Heart right ventricle (tissue), 16 donors: ENCODE measurements around the gene JMJD4. TPM values are rescaled to one million over a fixed set of nuclear protein-coding genes. Genes with fewer than 3 reads are reported as not detected.

ENCODE experiments used
- ATAC-seq, 8 donors: fragments of 200-7000 bp; cut with Tn5 transposase; one replicate each; pipeline ENCODE4 v1.9.1; 2020; ENCODE audit warnings: mild to moderate bottlenecking in 8 of 8, moderate library complexity in 8 of 8, moderate number of reproducible peaks in 1 of 8
- DNase-seq, 2 donors: peaks; one replicate each; pipeline ENCODE4 v3.0.0-alpha.2; 2020
- H3K27ac ChIP-seq, 10 donors: fragments of 200-600 bp; sonication (generic) in 2 of 10; one replicate each; pipeline versions ENCODE4 v1.5.0 to v1.8.0; 2020 to 2022; ENCODE audit warnings: mild to moderate bottlenecking in 3 of 10
- H3K27me3 ChIP-seq, 7 donors: fragments of 200-600 bp; one replicate each; pipeline ENCODE4 v1.8.0; 2021 to 2022; ENCODE audit warnings: mild to moderate bottlenecking in 2 of 7
- H3K36me3 ChIP-seq, 9 donors: fragments of 200-600 bp; sonication (generic) in 1 of 9; one replicate each; pipeline versions ENCODE4 v1.5.0 to v1.8.0; 2020 to 2022; ENCODE audit warnings: mild to moderate bottlenecking in 2 of 9
- H3K4me1 ChIP-seq, 9 donors: fragments of 200-600 bp; sonication (generic) in 1 of 9; one replicate each; pipeline versions ENCODE4 v1.5.0 to v1.8.0; 2020 to 2022; ENCODE audit warnings: mild to moderate bottlenecking in 4 of 9
- H3K4me3 ChIP-seq, 10 donors: fragments of 200-600 bp; sonication (generic) in 2 of 10; one replicate each; pipeline versions ENCODE4 v1.5.0 to v1.8.0; 2020 to 2022; ENCODE audit warnings: mild to moderate bottlenecking in 7 of 10, moderate library complexity in 2 of 10
- H3K9me3 ChIP-seq, 11 donors: fragments of 200-600 bp in 10 of 11; sonication (generic) in 2 of 11; one replicate each; pipeline versions ENCODE4 v1.5.0 to v1.8.0; 2013 to 2022; ENCODE audit warnings: mild to moderate bottlenecking in 2 of 11, control low read depth in 1 of 11, moderate library complexity in 1 of 11
- WGBS, 2 donors: extraction: QIAGEN DNeasy Blood & Tissue Kit; methylation state at CpG; one replicate each; pipeline ENCODE4 v1.1.7; 2013; ENCODE audit warnings: inconsistent platforms in 1 of 2; 5-methylcytosine and 5-hydroxymethylcytosine counted together
- intact Hi-C, 10 donors: fragments of 100-400 bp; cut with DNase I; formaldehyde crosslinking; loops; one replicate each; pipeline versions ENCODE4 v1.11.1 to v1.14.2; 2022
- polyA plus RNA-seq, 2 donors: library from polyadenylated mRNA; stranded (reverse); fragments of 200-250 nt; gene quantifications; one replicate each; pipeline ENCODE4 v1.2.3, GENCODE V29; 2013
- total RNA-seq, 10 donors: library from RNA; stranded (reverse); fragmentation: NEBNext Ultra II Directional in 3 of 10; extraction: Animal tissue kit (Norgen Biotek cat#: 25700) in 3 of 10; gene quantifications; one replicate each; pipeline versions ENCODE4 v1.2.1 to v1.2.4, GENCODE V29; 2021 to 2023
- TF ChIP-seq, protein P1 (sequence below), 9 donors: fragments of 200-600 bp; sonication (generic) in 2 of 9; IDR thresholded peaks; one replicate each; pipeline versions ENCODE4 v1.5.0 to v1.8.0; 2021 to 2022; ENCODE audit warnings: antibody characterized with exemption in 9 of 9, mild to moderate bottlenecking in 5 of 9, moderate library complexity in 1 of 9
- donor health status: Arrhythmogenic right ventricular cardiomyopathy.
- donor health status: ischemic (EF 13 %, LVEDD 7.1; RV severe dilation, severe dysfunction).
- donor health status: healthy with polysubstance abuse.
- donor health status: DM: no; HTN: yes; CAD: no.
- donor health status: DM: no; HTN: no; CAD: no.
- donor health status: ischemic (EF 25% LVEDD 6.9; RV normal size, moderate dysfunction).
- donor health status: ischemic (EF 25% LVEDD 5.7; RV mildly dilated, moderate dysfunction).
- donor health status: healthy.
- donor health status: DM: yes; HTN: yes; CAD: no.
- donor health status: Ischemic cardiomyopathy.
- donor health status: ischemic (EF 35%, LVEDD 5.7; RV mildly dilated, moderate dysfunction).
- donor health status: nonischemic (EF 11% LVEDD 7.7; RV severe dilation, severe dysfunction).
- donor health status: DM: yes; HTN: yes; CAD: no.
- donor health status: PGD.
- donor health status: ischemic (EF 29% LVEDD 5.4; RV normal size, mild dysfunction).
- donor health status: nonischemic (EF 23%, LVEDD 6.1; RV moderate dilation, normal function).

The JMJD4 gene
- total and polyA plus RNA-seq, 12 donors: 7.6 to 13.4 (median 10.6) TPM

DNA sequence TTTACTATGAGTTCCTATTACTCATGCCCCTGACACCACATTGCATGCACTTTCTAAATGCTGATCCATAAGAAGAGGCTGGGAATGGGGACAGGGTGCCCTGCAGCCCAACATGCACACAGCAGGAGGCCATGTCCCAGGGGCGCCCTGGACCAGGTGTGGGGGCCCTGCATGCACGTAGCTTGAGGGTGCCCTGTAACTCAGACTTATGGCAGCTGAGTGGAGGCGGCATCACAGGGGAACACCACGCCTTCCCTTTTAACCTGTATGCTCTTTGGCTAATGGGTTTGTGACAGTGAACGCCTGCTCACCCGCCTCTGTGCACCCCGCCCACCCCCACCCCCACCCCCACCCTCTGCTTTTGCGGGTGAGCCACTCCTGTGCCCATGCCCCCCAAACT, 36.2 kb upstream of the JMJD4 start:
- Histone ChIP-seq H3K36me3 (peaks cover 0 to 71% (median 36%) of the 10 kb centered on the region in 9 donors), H3K27ac (no peak overlapping the region), H3K9me3 (no peaks in the 10 kb centered on the region), H3K4me3 (no peak overlapping the region), H3K27me3 (no peaks in the 10 kb centered on the region), H3K4me1 (peaks cover 0 to 19% (median 7%) of the 10 kb centered on the region in 9 donors)
- ATAC-seq (no peak), DNase-seq (no peak)
- TF ChIP-seq, protein P1, sequence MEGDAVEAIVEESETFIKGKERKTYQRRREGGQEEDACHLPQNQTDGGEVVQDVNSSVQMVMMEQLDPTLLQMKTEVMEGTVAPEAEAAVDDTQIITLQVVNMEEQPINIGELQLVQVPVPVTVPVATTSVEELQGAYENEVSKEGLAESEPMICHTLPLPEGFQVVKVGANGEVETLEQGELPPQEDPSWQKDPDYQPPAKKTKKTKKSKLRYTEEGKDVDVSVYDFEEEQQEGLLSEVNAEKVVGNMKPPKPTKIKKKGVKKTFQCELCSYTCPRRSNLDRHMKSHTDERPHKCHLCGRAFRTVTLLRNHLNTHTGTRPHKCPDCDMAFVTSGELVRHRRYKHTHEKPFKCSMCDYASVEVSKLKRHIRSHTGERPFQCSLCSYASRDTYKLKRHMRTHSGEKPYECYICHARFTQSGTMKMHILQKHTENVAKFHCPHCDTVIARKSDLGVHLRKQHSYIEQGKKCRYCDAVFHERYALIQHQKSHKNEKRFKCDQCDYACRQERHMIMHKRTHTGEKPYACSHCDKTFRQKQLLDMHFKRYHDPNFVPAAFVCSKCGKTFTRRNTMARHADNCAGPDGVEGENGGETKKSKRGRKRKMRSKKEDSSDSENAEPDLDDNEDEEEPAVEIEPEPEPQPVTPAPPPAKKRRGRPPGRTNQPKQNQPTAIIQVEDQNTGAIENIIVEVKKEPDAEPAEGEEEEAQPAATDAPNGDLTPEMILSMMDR (IDR thresholded peaks at IDR 0.05): no peak
- 95 to 98% methylated on average over 8 of the region's 8 CpGs for WGBS, 2 donors
- intact Hi-C loops: no loop called here

DNA sequence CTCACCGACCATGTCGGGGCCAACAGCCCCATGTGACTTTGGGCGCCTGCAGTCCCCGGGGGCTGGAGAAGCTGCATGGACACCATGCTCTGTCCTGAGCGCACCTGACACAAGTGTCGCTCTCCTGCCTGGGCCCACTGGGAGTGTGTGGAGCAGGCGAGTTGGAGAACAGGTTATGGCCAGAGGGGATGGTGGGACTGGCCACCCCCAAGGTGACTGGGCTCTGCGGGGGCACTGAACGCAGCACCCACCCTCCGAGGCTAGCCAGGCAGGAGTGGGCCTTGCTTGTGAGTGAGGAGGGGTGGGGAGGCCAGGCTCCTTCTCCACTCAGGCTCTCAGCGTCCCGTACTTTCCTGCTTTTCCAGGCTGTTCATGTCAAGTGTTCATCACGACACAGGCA, 35.7 kb upstream of the JMJD4 start:
- TF ChIP-seq, protein P1 (IDR thresholded peaks at IDR 0.05): no peak
- peaks cover 0 to 69% (median 36%) of the 10 kb centered on the region in 9 donors for H3K36me3 ChIP-seq

DNA sequence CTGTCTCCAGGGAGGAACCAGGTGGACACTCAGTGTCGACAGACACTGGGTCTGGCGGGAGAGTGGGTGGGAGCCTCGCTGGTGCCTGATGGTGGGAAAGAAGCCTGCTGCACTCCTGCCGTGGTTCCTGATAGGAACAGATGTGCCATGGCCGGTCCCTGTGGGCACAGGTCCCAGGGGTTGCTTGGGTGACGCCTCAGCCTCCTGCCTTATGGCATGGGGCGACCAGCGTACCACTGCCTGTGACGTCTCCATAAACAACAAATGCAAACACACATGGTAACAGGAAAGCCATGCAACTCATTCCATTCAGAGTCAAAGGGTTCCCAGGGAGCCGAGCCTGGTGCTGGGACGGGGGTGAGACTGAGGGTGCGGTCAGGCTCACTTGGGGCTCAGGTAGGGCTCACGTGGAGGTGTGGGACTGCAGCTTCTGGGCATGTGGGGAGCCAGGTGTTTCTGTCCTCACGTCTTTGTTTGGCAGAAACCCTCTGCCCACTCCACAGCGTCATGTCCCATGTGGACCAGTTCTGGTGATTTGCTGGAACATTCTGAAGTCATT, 34.9 kb upstream of the JMJD4 start:
- Histone ChIP-seq H3K27me3 (no peaks in the 10 kb centered on the region), H3K9me3 (no peaks in the 10 kb centered on the region), H3K27ac (no peak overlapping the region), H3K4me1 (peaks cover 0 to 25% (median 7%) of the 10 kb centered on the region in 9 donors), H3K36me3 (peaks cover 0 to 68% (median 36%) of the 10 kb centered on the region in 9 donors), H3K4me3 (no peak overlapping the region)
- DNase-seq (no peak), ATAC-seq (no peak)
- TF ChIP-seq, protein P1 (IDR thresholded peaks at IDR 0.05): no peak
- intact Hi-C loops: loop anchor here in 2 of 10 donors (10.0 kb wide), 1 partner anchor 285 kb away; no protein-coding TSS in a partner anchor
- WGBS, 2 donors: 90 to 95% methylated on average over 15 of the region's 15 CpGs

More for the DNA sequence above, 35.7 kb upstream of the JMJD4 start:
- Histone ChIP-seq H3K27ac (no peak overlapping the region), H3K4me3 (no peak overlapping the region), H3K9me3 (no peaks in the 10 kb centered on the region), H3K27me3 (no peaks in the 10 kb centered on the region), H3K4me1 (peaks cover 0 to 25% (median 7%) of the 10 kb centered on the region in 9 donors)
- ATAC-seq (no peak), DNase-seq (no peak)
- WGBS, 2 donors: 93 to 95% methylated on average over 13 of the region's 13 CpGs
- intact Hi-C loops: no loop called here

DNA sequence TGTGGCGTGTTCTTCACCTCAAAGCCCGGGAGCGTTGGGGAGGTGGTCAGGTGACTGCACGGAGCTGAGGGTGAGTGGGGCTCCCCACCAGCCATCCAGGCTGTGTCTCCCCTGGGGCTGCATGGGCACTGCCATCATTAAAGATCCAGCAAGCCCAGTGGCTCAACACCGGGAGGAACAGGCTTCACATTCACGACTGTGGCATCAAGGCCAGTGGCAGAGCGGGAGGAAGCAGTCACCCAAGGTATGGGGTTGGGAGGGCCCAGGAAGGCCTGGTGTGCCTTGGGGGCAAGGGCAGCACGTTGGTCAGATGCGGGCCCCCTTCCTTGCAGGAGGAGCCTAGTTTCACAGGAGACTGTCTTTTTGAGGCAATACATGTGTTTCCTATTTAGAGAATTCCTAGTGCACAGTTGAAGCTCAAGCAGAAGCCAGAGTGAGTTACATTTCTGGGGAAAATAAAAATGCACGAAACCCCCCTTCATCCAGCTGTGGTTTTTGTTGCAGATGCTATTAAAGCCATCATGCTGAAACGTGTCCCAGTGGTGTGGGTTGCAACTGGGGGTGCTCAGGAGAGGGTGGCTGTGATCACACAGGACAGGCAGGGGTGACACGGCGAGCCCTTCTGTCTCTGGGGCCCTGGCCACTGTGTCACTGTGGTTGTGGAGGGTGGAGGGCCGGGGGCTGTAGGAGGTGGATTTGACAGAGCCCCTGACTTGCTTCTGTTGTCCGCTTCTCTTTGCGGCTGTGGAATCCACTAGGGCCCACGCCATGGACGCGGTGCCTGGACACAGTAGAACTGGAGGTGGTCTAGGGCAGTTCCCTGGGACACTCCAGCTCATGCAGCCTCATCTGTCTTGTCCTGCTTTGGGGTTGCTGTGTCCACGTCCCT, 34.2 kb upstream of the JMJD4 start:
- no peak overlapping the region for H3K4me3 ChIP-seq
- TF ChIP-seq, protein P1 (IDR thresholded peaks at IDR 0.05): no peak
- ATAC-seq (no peak), DNase-seq (no peak)
- no peaks in the 10 kb centered on the region for H3K9me3 ChIP-seq
- 95 to 96% methylated on average over 20 of the region's 20 CpGs for WGBS, 2 donors
- no peak overlapping the region for H3K27ac ChIP-seq
- H3K36me3 ChIP-seq: peaks cover 0 to 75% (median 36%) of the 10 kb centered on the region in 9 donors
- H3K27me3 ChIP-seq: no peaks in the 10 kb centered on the region
- H3K4me1 ChIP-seq: peaks cover 0 to 24% (median 7%) of the 10 kb centered on the region in 9 donors
- intact Hi-C loops: loop anchor here in 2 of 10 donors (10.0 kb wide), 1 partner anchor 284 kb away; no protein-coding TSS in a partner anchor
